A673 (cell line): ENCODE data around the gene IBA57. TPM values are rescaled to one million over a fixed set of nuclear protein-coding genes. Genes with fewer than 3 reads are reported as not detected.

Source experiments
- BruUV-seq: library from RNA; stranded (reverse); fragments of 400-500 nt; replicated peaks from 2 replicates; lab custom pipeline; 2021; lab: Mats Ljungman, UMichigan
- CTCF ChIA-PET: fragments of 300-600 bp; sonication (Branson Sonifier 250); formaldehyde crosslinking; loops from one replicate; lab custom pipeline; 2022; ENCODE audit warnings: antibody characterized with exemption; lab: Charles Lee
- POLR2A ChIA-PET: fragments of 300-600 bp; sonication (Branson Sonifier 250); formaldehyde crosslinking; loops from one replicate; lab custom pipeline; 2022; ENCODE audit warnings: antibody characterized with exemption; ENCODE audit not compliant: low non-redundant PET; lab: Charles Lee
- DNase-seq: peaks from one replicate; pipeline ENCODE4 v3.0.0-alpha.2; 2015; ENCODE audit warnings: low spot score
- H3K27ac ChIP-seq: fragments of 200-600 bp; sonication (generic); 2 replicates; pipeline ENCODE4 v1.5.1; 2016; ENCODE audit warnings: mixed run types, low read depth, mild to moderate bottlenecking, mixed read lengths, antibody characterized with exemption, low read length; ENCODE audit not compliant: poor library complexity, severe bottlenecking
- H3K27me3 ChIP-seq: fragments of 200-600 bp; sonication (generic); replicated peaks from 2 replicates; pipeline ENCODE4 v1.6.1; 2017; ENCODE audit warnings: mixed run types, low read depth, mild to moderate bottlenecking, mixed read lengths, antibody characterized with exemption, low read length; ENCODE audit not compliant: insufficient read depth, poor library complexity
- H3K36me3 ChIP-seq: fragments of 200-600 bp; sonication (generic); 2 replicates; pipeline ENCODE4 v1.6.1; 2016; ENCODE audit warnings: mixed run types, mild to moderate bottlenecking, mixed read lengths, antibody characterized with exemption, low read length; ENCODE audit not compliant: insufficient read depth, poor library complexity, severe bottlenecking
- H3K4me1 ChIP-seq: fragments of 200-600 bp; sonication (generic); 2 replicates; pipeline ENCODE4 v1.6.1; 2017; ENCODE audit warnings: mixed run types, mild to moderate bottlenecking, mixed read lengths, antibody characterized with exemption, low read length; ENCODE audit not compliant: insufficient read depth, poor library complexity, severe bottlenecking
- H3K4me3 ChIP-seq: fragments of 200-600 bp; sonication (generic); 2 replicates; pipeline ENCODE4 v1.5.1; 2016; ENCODE audit warnings: low read depth, mixed run types, mild to moderate bottlenecking, mixed read lengths, low read length; ENCODE audit not compliant: poor library complexity, severe bottlenecking
- H3K9me3 ChIP-seq: fragments of 200-600 bp; sonication (generic); 2 replicates; pipeline ENCODE4 v1.6.1; 2016; ENCODE audit warnings: mixed run types, low read depth, mild to moderate bottlenecking, mixed read lengths, antibody characterized with exemption, low read length; ENCODE audit not compliant: poor library complexity, severe bottlenecking
- EZH2 ChIP-seq: fragments of 200-600 bp; sonication (generic); IDR thresholded peaks from 2 replicates; pipeline ENCODE4 v1.6.1; 2017; ENCODE audit warnings: borderline replicate concordance, low read depth, mild to moderate bottlenecking, mixed read lengths, antibody characterized with exemption, low read length; ENCODE audit not compliant: poor library complexity, severe bottlenecking
- intact Hi-C: fragments of 100-400 bp; cut with micrococcal nuclease; formaldehyde crosslinking; loops from one replicate; pipeline ENCODE4 v1.10.0; 2022; ENCODE audit not compliant: unreplicated experiment
- total RNA-seq: library from RNA; stranded (reverse); gene quantifications from 2 replicates; pipeline ENCODE4 v1.2.3, GENCODE V29; 2021
- TF ChIP-seq, protein P1 (sequence below): fragments of 300-800, 200-600 bp; sonication (generic); conservative IDR thresholded peaks from 2 replicates; pipeline ENCODE4 v1.5.1; 2017; ENCODE audit warnings: low read depth, mild to moderate bottlenecking, antibody characterized with exemption, low read length, moderate library complexity, mixed read lengths

The IBA57 gene
- total RNA-seq, 1 experiment from 2014 or later: 12.1 TPM

- H3K27ac ChIP-seq: no peak overlapping the region
- H3K4me1 ChIP-seq: peaks cover 3% of the 10 kb centered on the region
- DNase-seq: no peak
- no peaks in the 10 kb centered on the region for H3K27me3 ChIP-seq
- CTCF ChIA-PET: interaction anchor here (0.5 to 0.6 kb wide), 2 partner anchors 243 to 1154 kb away, joined by 5 to 11 read pairs; a partner anchor contains a TSS
- no TSS peak for BruUV-seq
- peak overlapping the region; percentile 62 for H3K4me3 ChIP-seq
- H3K36me3 ChIP-seq: peaks cover 13% of the 10 kb centered on the region
- POLR2A ChIA-PET: no interaction called here
- no peaks in the 10 kb centered on the region for H3K9me3 ChIP-seq
- no peak for TF ChIP-seq EZH2
- TF ChIP-seq, protein P1, sequence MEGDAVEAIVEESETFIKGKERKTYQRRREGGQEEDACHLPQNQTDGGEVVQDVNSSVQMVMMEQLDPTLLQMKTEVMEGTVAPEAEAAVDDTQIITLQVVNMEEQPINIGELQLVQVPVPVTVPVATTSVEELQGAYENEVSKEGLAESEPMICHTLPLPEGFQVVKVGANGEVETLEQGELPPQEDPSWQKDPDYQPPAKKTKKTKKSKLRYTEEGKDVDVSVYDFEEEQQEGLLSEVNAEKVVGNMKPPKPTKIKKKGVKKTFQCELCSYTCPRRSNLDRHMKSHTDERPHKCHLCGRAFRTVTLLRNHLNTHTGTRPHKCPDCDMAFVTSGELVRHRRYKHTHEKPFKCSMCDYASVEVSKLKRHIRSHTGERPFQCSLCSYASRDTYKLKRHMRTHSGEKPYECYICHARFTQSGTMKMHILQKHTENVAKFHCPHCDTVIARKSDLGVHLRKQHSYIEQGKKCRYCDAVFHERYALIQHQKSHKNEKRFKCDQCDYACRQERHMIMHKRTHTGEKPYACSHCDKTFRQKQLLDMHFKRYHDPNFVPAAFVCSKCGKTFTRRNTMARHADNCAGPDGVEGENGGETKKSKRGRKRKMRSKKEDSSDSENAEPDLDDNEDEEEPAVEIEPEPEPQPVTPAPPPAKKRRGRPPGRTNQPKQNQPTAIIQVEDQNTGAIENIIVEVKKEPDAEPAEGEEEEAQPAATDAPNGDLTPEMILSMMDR: no peak
- intact Hi-C loops: no loop called here
These were observed 49.5 kb downstream of the IBA57 start for GRCh38 chr1:228214921-228215662.

DNA sequence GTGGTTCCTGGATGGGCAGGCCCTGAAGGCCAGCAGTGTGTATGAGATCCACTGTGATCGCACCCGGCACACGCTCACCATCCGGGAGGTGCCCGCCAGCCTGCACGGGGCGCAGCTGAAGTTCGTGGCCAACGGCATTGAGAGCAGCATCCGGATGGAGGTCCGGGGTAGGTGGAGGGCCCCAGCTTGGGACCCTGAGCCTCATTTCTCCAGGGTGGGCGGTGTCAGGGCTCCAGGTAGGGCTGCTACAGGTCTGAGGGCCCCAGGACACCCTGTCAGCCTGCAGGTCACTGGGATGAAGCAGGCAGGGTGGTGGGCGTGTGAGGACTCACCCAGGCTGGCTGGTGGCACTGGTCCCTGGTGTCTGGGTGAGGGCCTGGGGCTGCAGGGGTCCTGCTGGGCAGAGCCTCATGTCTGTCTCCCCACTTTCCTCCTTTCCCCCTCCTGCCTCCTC, 50.1 kb downstream of the IBA57 start:
- Histone ChIP-seq H3K9me3 (no peaks in the 10 kb centered on the region), H3K27me3 (no peaks in the 10 kb centered on the region), H3K27ac (no peak overlapping the region), H3K4me1 (peaks cover 3% of the 10 kb centered on the region), H3K36me3 (peaks cover 15% of the 10 kb centered on the region), H3K4me3 (no peak overlapping the region)
- BruUV-seq: no TSS peak
- no peak for TF ChIP-seq EZH2
- TF ChIP-seq, protein P1: no peak
- no peak for DNase-seq
- CTCF ChIA-PET: no interaction called here
- POLR2A ChIA-PET: no interaction called here
- intact Hi-C loops: no loop called here

- POLR2A ChIA-PET: no interaction called here
- H3K4me1 ChIP-seq: peaks cover 3% of the 10 kb centered on the region
- H3K27me3 ChIP-seq: no peaks in the 10 kb centered on the region
- no peak overlapping the region for H3K4me3 ChIP-seq
- no peak for DNase-seq
- peaks cover 18% of the 10 kb centered on the region for H3K36me3 ChIP-seq
- TF ChIP-seq EZH2: no peak
- TF ChIP-seq, protein P1: no peak
- intact Hi-C loops: no loop called here
- H3K9me3 ChIP-seq: no peaks in the 10 kb centered on the region
- H3K27ac ChIP-seq: no peak overlapping the region
- no TSS peak for BruUV-seq
- CTCF ChIA-PET: no interaction called here
These were observed 51.0 kb downstream of the IBA57 start for GRCh38 chr1:228216371-228217320.
